HepG2 (cell line): ENCODE measurements around the gene PTGES3. TPM values are rescaled to one million over a fixed set of nuclear protein-coding genes. Genes with fewer than 3 reads are reported as not detected.
A peak's percentile ranks its signal among the peaks of the same experiment; 100 is the strongest.

Source experiments
- CENPX ChIP-seq: sonication (generic); formaldehyde crosslinking; IDR thresholded peaks from 2 replicates; pipeline ENCODE4 v1.9.0; 2021; ENCODE audit warnings: mild to moderate bottlenecking, missing genetic modification reagents, moderate library complexity
- FOXJ3 ChIP-seq: sonication (generic); formaldehyde crosslinking; IDR thresholded peaks from 2 replicates; pipeline ENCODE4 v1.4.0; 2020; ENCODE audit warnings: missing genetic modification reagents, mild to moderate bottlenecking, borderline replicate concordance
- IRF9 ChIP-seq: sonication (generic); formaldehyde crosslinking; IDR thresholded peaks from 2 replicates; pipeline ENCODE4 v1.8.0; 2022; ENCODE audit warnings: missing genetic modification reagents, mild to moderate bottlenecking, borderline replicate concordance
- MED13 ChIP-seq: sonication (generic); formaldehyde crosslinking; IDR thresholded peaks from 2 replicates; pipeline ENCODE4 v1.5.0; 2020; ENCODE audit warnings: missing genetic modification reagents
- POGK ChIP-seq: sonication (generic); formaldehyde crosslinking; conservative IDR thresholded peaks from 2 replicates; pipeline ENCODE4 v1.8.0; 2022; ENCODE audit warnings: mild to moderate bottlenecking, moderate library complexity, missing genetic modification reagents
- POGZ ChIP-seq: sonication (generic); formaldehyde crosslinking; IDR thresholded peaks from 2 replicates; pipeline ENCODE4 v1.4.0; 2020; ENCODE audit warnings: mild to moderate bottlenecking, missing genetic modification reagents
- POLR2A ChIP-seq, 2 experiments: IDR thresholded peaks; 2 replicates each; pipeline ENCODE4 v1.6.1; 2011; ENCODE audit warnings: low read depth in 2 of 2, low read length in 2 of 2, mild to moderate bottlenecking in 1 of 2, moderate library complexity in 1 of 2; ENCODE audit not compliant: insufficient read depth in 1 of 2
- REST ChIP-seq, 2 experiments: IDR thresholded peaks; 2 replicates each; pipeline ENCODE4 v1.6.1; 2011 to 2012; ENCODE audit warnings: low read length in 2 of 2, borderline replicate concordance in 1 of 2, low read depth in 1 of 2, mild to moderate bottlenecking in 1 of 2, moderate library complexity in 1 of 2
- SETDB1 ChIP-seq: sonication (generic); formaldehyde crosslinking; IDR thresholded peaks from 2 replicates; pipeline ENCODE4 v1.5.1; 2020; ENCODE audit warnings: missing genetic modification reagents, mild to moderate bottlenecking, borderline replicate concordance
- SIX4 ChIP-seq: sonication (generic); formaldehyde crosslinking; IDR thresholded peaks from 2 replicates; pipeline ENCODE4 v1.4.0; 2020; ENCODE audit warnings: missing genetic modification reagents
- SMAD1 ChIP-seq: sonication (generic); formaldehyde crosslinking; IDR thresholded peaks from 2 replicates; pipeline ENCODE4 v1.4.0; 2020; ENCODE audit warnings: missing genetic modification reagents, low read depth, mild to moderate bottlenecking, borderline replicate concordance
- SRSF9 ChIP-seq: fragments of 200-400 bp; formaldehyde crosslinking; IDR thresholded peaks from 2 replicates; pipeline ENCODE4 v1.6.1; 2018; ENCODE audit warnings: borderline replicate concordance, mild to moderate bottlenecking, low read depth, low read length; ENCODE audit not compliant: insufficient read depth, poor library complexity, severe bottlenecking
- SRY ChIP-seq: sonication (generic); formaldehyde crosslinking; IDR thresholded peaks from 2 replicates; pipeline ENCODE4 v1.8.0; 2022; ENCODE audit warnings: mild to moderate bottlenecking, missing genetic modification reagents
- THYN1 ChIP-seq: sonication (generic); formaldehyde crosslinking; IDR thresholded peaks from 2 replicates; pipeline ENCODE4 v1.8.1; 2023; ENCODE audit warnings: low read depth, mild to moderate bottlenecking, moderate library complexity, missing genetic modification reagents, borderline replicate concordance
- TMF1 ChIP-seq: sonication (generic); formaldehyde crosslinking; IDR thresholded peaks from 2 replicates; pipeline ENCODE4 v1.8.1; 2022; ENCODE audit warnings: low read depth, missing genetic modification reagents
- XRCC5 ChIP-seq: fragments of 200-400 bp; formaldehyde crosslinking; optimal IDR thresholded peaks from 2 replicates; pipeline ENCODE3; 2017; ENCODE audit warnings: mild to moderate bottlenecking, low read length
- ZFP36L1 ChIP-seq: sonication (generic); formaldehyde crosslinking; IDR thresholded peaks from 2 replicates; pipeline ENCODE4 v1.8.0; 2022; ENCODE audit warnings: mild to moderate bottlenecking, missing genetic modification reagents, moderate library complexity
- ZFP90 ChIP-seq: sonication (generic); formaldehyde crosslinking; IDR thresholded peaks from 2 replicates; pipeline ENCODE4 v1.8.0; 2022; ENCODE audit warnings: missing genetic modification reagents, mild to moderate bottlenecking, inconsistent platforms, borderline replicate concordance
- ZNF292 ChIP-seq: sonication (generic); formaldehyde crosslinking; IDR thresholded peaks from 2 replicates; pipeline ENCODE4 v1.8.1; 2022; ENCODE audit warnings: mild to moderate bottlenecking, low read depth, missing genetic modification reagents, borderline replicate concordance
- ZNF430 ChIP-seq: sonication (generic); formaldehyde crosslinking; IDR thresholded peaks from 2 replicates; pipeline ENCODE4 v1.9.0; 2021; ENCODE audit warnings: mild to moderate bottlenecking, missing genetic modification reagents
- ZNF441 ChIP-seq: sonication (generic); formaldehyde crosslinking; IDR thresholded peaks from 2 replicates; pipeline ENCODE4 v1.7.0; 2021; ENCODE audit warnings: missing genetic modification reagents, borderline replicate concordance
- ZNF543 ChIP-seq: sonication (generic); formaldehyde crosslinking; IDR thresholded peaks from 2 replicates; pipeline ENCODE4 v1.4.0; 2020; ENCODE audit warnings: mild to moderate bottlenecking, missing genetic modification reagents
- ZNF7 ChIP-seq: IDR thresholded peaks from 2 replicates; pipeline ENCODE4 v1.6.1; 2016; ENCODE audit warnings: missing biosample characterization, missing genetic modification reagents
- ZNF891 ChIP-seq: sonication (generic); formaldehyde crosslinking; IDR thresholded peaks from 2 replicates; pipeline ENCODE4 v1.5.0; 2020; ENCODE audit warnings: mild to moderate bottlenecking, missing genetic modification reagents
- polyA plus RNA-seq, 8 experiments: library from polyadenylated mRNA; depleted of rRNA in 3 of 8; stranded (reverse) in 7 of 8; unstranded in 1 of 8; fragments of >200 nt; fragmentation: Illumina TruSeq in 4 of 8; extraction: Trizol in 4 of 8; gene quantifications; 2 replicates each; pipeline versions ENCODE4 v1.2.1 to v1.2.3, GENCODE V29; 2011 to 2016; ENCODE audit warnings: low read depth in 4 of 8, missing spikeins in 1 of 8, mixed read lengths in 1 of 8; ENCODE audit not compliant: insufficient read depth in 1 of 8
- total RNA-seq, 5 experiments: library from RNA; depleted of rRNA; stranded (reverse); fragments of >200 nt; fragmentation: Illumina TruSeq; extraction: Trizol; gene quantifications; 2 replicates each; pipeline ENCODE4 v1.2.3, GENCODE V29; 2016; ENCODE audit warnings: low read depth in 1 of 5

PTGES3 gene
- total and polyA plus RNA-seq, 2 of the 13 experiments (the other 11 are each of a cell fraction or from before 2014, with no cell fraction given), result 54.4 to 159 TPM

GRCh38 chr12:56688129-56688845, at the start of gene PTGES3 (continued):
- TF ChIP-seq POGK (CRISPR knock-in tag), result peak; percentile 73
- no peak for TF ChIP-seq ZNF292 (CRISPR knock-in tag)
- no peak for TF ChIP-seq THYN1 (CRISPR knock-in tag)
- TF ChIP-seq TMF1 (CRISPR knock-in tag), result peak; percentile 58; the same call in 1 of the 2 replicates
- no peak for TF ChIP-seq SMAD1 (CRISPR knock-in tag)
- TF ChIP-seq ZFP90 (CRISPR knock-in tag), result peak; percentile 81
- peak; percentile 95 for TF ChIP-seq ZNF430
- peak; percentile 58 to 75 for TF ChIP-seq POLR2A (IDR thresholded peaks at IDR 0.05; ENCODE audit: insufficient read depth in 1 of 2, low read depth in 2 of 2, low read length in 2 of 2)
- no peak for TF ChIP-seq SIX4 (CRISPR knock-in tag)
- TF ChIP-seq ZNF441, result peak; percentile 78
- TF ChIP-seq REST (IDR thresholded peaks at IDR 0.05; ENCODE audit: borderline replicate concordance in 1 of 2, low read depth in 1 of 2, low read length in 2 of 2), result peak in 1 of 2 experiments; percentile 54; a peak in 1 of 4 replicates
- 0 out of 2 replicates have a peak, but pooled peaks have one; percentile 80 for TF ChIP-seq ZFP36L1 (CRISPR knock-in tag)
- TF ChIP-seq ZNF543 (CRISPR knock-in tag), result no peak; the same call in 1 of the 2 replicates
- TF ChIP-seq SRSF9, result no peak
- peak; percentile 1 for TF ChIP-seq XRCC5
- no peak for TF ChIP-seq SETDB1 (CRISPR knock-in tag)
- peak; percentile 75 for TF ChIP-seq POGZ (CRISPR knock-in tag)
- peak; percentile 97 for TF ChIP-seq SRY (CRISPR knock-in tag)
- TF ChIP-seq ZNF7 (CRISPR knock-in tag), result no peak
- TF ChIP-seq MED13 (CRISPR knock-in tag), result 0 out of 2 replicates have a peak, but pooled peaks have one; percentile 75
- peak; percentile 66 for TF ChIP-seq ZNF891
- TF ChIP-seq IRF9 (CRISPR knock-in tag), result peak; percentile 95; the same call in 1 of the 2 replicates
- no peak for TF ChIP-seq FOXJ3 (CRISPR knock-in tag)
- no peak for TF ChIP-seq CENPX (CRISPR knock-in tag)
